Activated CD4-positive, CD25-positive, alpha-beta regulatory T cell treated with anti-CD3 and anti-CD28 coated beads, Interleukin-2, amount 50 U/mL, for 24 hours (primary cell): ENCODE measurements around the gene SNX18.

Source experiments
- ATAC-seq, 2 donors: fragments of 150-1000 bp; cut with Tn5 transposase; one replicate each; pipeline ENCODE4 v1.10.0; 2021; ENCODE audit warnings: mild to moderate bottlenecking in 1 of 2, moderate library complexity in 1 of 2

SNX18 gene

GRCh38 chr5:54541823-54542783 lies 24.5 kb downstream of the SNX18 start:
- ATAC-seq = no peak

GRCh38 chr5:54544044-54544443 lies 26.5 kb downstream of the SNX18 start:
- ATAC-seq = no peak

GRCh38 chr5:54545796-54546195 lies 28.2 kb downstream of the SNX18 start:
- ATAC-seq = no peak

GRCh38 chr5:54547711-54548250 lies 30.2 kb downstream of the SNX18 start:
- no peak for ATAC-seq

GRCh38 chr5:54548565-54548964 lies 31.0 kb downstream of the SNX18 start:
- ATAC-seq = no peak

GRCh38 chr5:54551292-54551691 lies 33.7 kb downstream of the SNX18 start:
- no peak for ATAC-seq

GRCh38 chr5:54551926-54552325 lies 34.4 kb downstream of the SNX18 start:
- ATAC-seq = no peak

- ATAC-seq = no peak
Observed at GRCh38 chr5:54552446-54552845, 34.9 kb downstream of the SNX18 start.

GRCh38 chr5:54553659-54554207 lies 36.2 kb downstream of the SNX18 start:
- ATAC-seq = no peak

GRCh38 chr5:54556141-54556540 lies 38.6 kb downstream of the SNX18 start:
- ATAC-seq = no peak

GRCh38 chr5:54558362-54558761 lies 40.8 kb downstream of the SNX18 start:
- no peak for ATAC-seq

- no peak for ATAC-seq
Observed at GRCh38 chr5:54561651-54562050, 44.1 kb downstream of the SNX18 start.

GRCh38 chr5:54563083-54563761 lies 45.7 kb downstream of the SNX18 start:
- ATAC-seq = no peak

- no peak for ATAC-seq
Observed at GRCh38 chr5:54567996-54568395, 50.4 kb downstream of the SNX18 start.

GRCh38 chr5:54570916-54571315 lies 53.4 kb downstream of the SNX18 start:
- no peak for ATAC-seq

- ATAC-seq = no peak
Observed at GRCh38 chr5:54571462-54571861, 53.9 kb downstream of the SNX18 start.

GRCh38 chr5:54573812-54574489 lies 56.4 kb downstream of the SNX18 start:
- ATAC-seq = no peak

- no peak for ATAC-seq
Observed at GRCh38 chr5:54577528-54577927, 60.0 kb downstream of the SNX18 start.

GRCh38 chr5:54577937-54578653 lies 60.5 kb downstream of the SNX18 start:
- no peak for ATAC-seq

- ATAC-seq = no peak
Observed at GRCh38 chr5:54579591-54580295, 62.2 kb downstream of the SNX18 start.
